Posterior cingulate gyrus (tissue), 11 donors: ENCODE data around the gene EFR3B.

ENCODE experiments used
- DNase-seq, 10 donors: peaks; one replicate each; pipeline versions ENCODE4 v3.0.0 to v3.0.0-alpha.2; 2020 to 2021; ENCODE audit warnings: mixed read lengths in 3 of 10
- intact Hi-C: fragments of 100-400 bp; cut with DNase I; formaldehyde crosslinking; loops from one replicate; pipeline ENCODE4 v1.15.1; 2023

EFR3B gene

GRCh38 chr2:25207078-25207545 lies 165.2 kb downstream of the EFR3B start:
- intact Hi-C loops: no loop called here
- DNase-seq: peak in 1 of 10 donors; percentile 20
